A549 (cell line): ENCODE results near the gene SLC22A23. TPM values are rescaled to one million over a fixed set of nuclear protein-coding genes. Genes with fewer than 3 reads are reported as not detected.

Experiments
- ATAC-seq, 2 experiments: fragments of 200-7000 bp in 1 of 2; fragments of >200 bp in 1 of 2; cut with Nextera tagmentation in 1 of 2; cut with Tn5 transposase in 1 of 2; 3 replicates each; pipeline versions ENCODE4 v1.8.0 to v1.9.1; 2018 to 2020; ENCODE audit warnings: mild to moderate bottlenecking in 1 of 2, moderate library complexity in 1 of 2
- CTCF ChIA-PET: fragments of 300-600 bp; sonication (Branson Sonifier 250); formaldehyde crosslinking; extraction: SDS; loops from one replicate; lab custom pipeline; 2021; ENCODE audit warnings: antibody characterized with exemption, inconsistent platforms; lab: Yijun Ruan, JAX
- POLR2A ChIA-PET: fragments of 350-600 bp; formaldehyde crosslinking; extraction: SDS; loops from one replicate; lab custom pipeline; 2021; ENCODE audit warnings: antibody characterized with exemption, inconsistent platforms; lab: Yijun Ruan, JAX
- DNase-seq, 2 experiments: peaks; one replicate each; pipeline versions ENCODE4 v3.0.0 to v3.0.0-alpha.2; 2011 to 2016; ENCODE audit warnings: low read depth in 1 of 2, low spot score in 1 of 2
- FAIRE-seq: peaks from 2 replicates; lab custom pipeline; 2011; peaks lifted over from hg19 to GRCh38; lab: Jason Lieb, UNC
- H3K27ac ChIP-seq, 2 experiments: fragments of >200 bp; sonication (Bioruptor Twin); formaldehyde crosslinking; 3 replicates each; pipeline ENCODE4 v1.5.1; 2016 to 2017
- H3K4me1 ChIP-seq: fragments of >200 bp; sonication (Bioruptor Twin); formaldehyde crosslinking; 3 replicates; pipeline ENCODE4 v1.6.1; 2016
- H3K4me2 ChIP-seq: fragments of >200 bp; sonication (Bioruptor Twin); formaldehyde crosslinking; 3 replicates; pipeline ENCODE4 v1.6.1; 2016
- H3K4me3 ChIP-seq: fragments of >200 bp; sonication (Bioruptor Twin); formaldehyde crosslinking; 3 replicates; pipeline ENCODE4 v1.5.1; 2016
- H3K9me3 ChIP-seq: fragments of >200 bp; sonication (Bioruptor Twin); formaldehyde crosslinking; 3 replicates; pipeline ENCODE4 v1.6.1; 2016
- BCL3 ChIP-seq: fragments of >200 bp; sonication (Bioruptor Twin); formaldehyde crosslinking; IDR thresholded peaks from 3 replicates; pipeline ENCODE4 v1.6.1; 2016
- CBX2 ChIP-seq: fragments of 200-600 bp; sonication (generic); IDR thresholded peaks from 2 replicates; pipeline ENCODE4 v1.6.1; 2016; ENCODE audit warnings: low read depth, mild to moderate bottlenecking, borderline replicate concordance
- CBX8 ChIP-seq: fragments of 200-600 bp; sonication (generic); IDR thresholded peaks from 2 replicates; pipeline ENCODE4 v1.6.1; 2016
- CTCF ChIP-seq: fragments of >200 bp; sonication (Bioruptor Twin); formaldehyde crosslinking; IDR thresholded peaks from 3 replicates; pipeline ENCODE4 v1.5.1; 2016
- EHMT2 ChIP-seq: fragments of 200-600 bp; sonication (generic); IDR thresholded peaks from 2 replicates; pipeline ENCODE4 v1.6.1; 2016; ENCODE audit warnings: antibody characterized with exemption, low read depth, mild to moderate bottlenecking, moderate library complexity
- ESRRA ChIP-seq: fragments of 150-350 bp; IDR thresholded peaks from 2 replicates; pipeline ENCODE4 v1.6.1; 2014; ENCODE audit warnings: mild to moderate bottlenecking, low read length, borderline replicate concordance
- FOSB ChIP-seq: fragments of 250-450 bp; sonication (Bioruptor Pico); IDR thresholded peaks from 2 replicates; pipeline ENCODE4 v1.5.0; 2020; ENCODE audit warnings: mild to moderate bottlenecking, moderate library complexity
- HOXA7 ChIP-seq: fragments of 250-450 bp; sonication (Bioruptor Pico); IDR thresholded peaks from 2 replicates; pipeline ENCODE4 v1.5.0; 2020; ENCODE audit warnings: mild to moderate bottlenecking, moderate library complexity
- HOXB13 ChIP-seq: fragments of 250-450 bp; sonication (Bioruptor Pico); IDR thresholded peaks from 2 replicates; pipeline ENCODE4 v1.5.0; 2020; ENCODE audit warnings: low read depth, mild to moderate bottlenecking, moderate library complexity
- JUN ChIP-seq, 2 experiments: fragments of >200 bp; sonication (Bioruptor Twin); formaldehyde crosslinking; IDR thresholded peaks; 2 replicates in 1 of 2; 3 replicates in 1 of 2; pipeline ENCODE4 v1.6.1; 2016 to 2017
- KDM5A ChIP-seq: fragments of 200-600 bp; sonication (generic); IDR thresholded peaks from 2 replicates; pipeline ENCODE4 v1.6.1; 2016; ENCODE audit warnings: antibody characterized with exemption, mild to moderate bottlenecking
- MAFK ChIP-seq: fragments of 450-650 bp; IDR thresholded peaks from 2 replicates; pipeline ENCODE4 v1.6.1; 2014; ENCODE audit not compliant: partially characterized antibody
- POLR2A ChIP-seq: IDR thresholded peaks from 2 replicates; pipeline ENCODE4 v1.6.1; 2012; ENCODE audit warnings: mild to moderate bottlenecking, low read length
- RAD21 ChIP-seq, 2 experiments: fragments of >200 bp in 1 of 2; sonication (Bioruptor Twin) in 1 of 2; formaldehyde crosslinking in 1 of 2; IDR thresholded peaks in 1 of 2; conservative IDR thresholded peaks in 1 of 2; 2 replicates in 1 of 2; 3 replicates in 1 of 2; pipeline ENCODE4 v1.6.1; 2012 to 2018; ENCODE audit warnings: inconsistent platforms in 1 of 2
- REST ChIP-seq: fragments of 200-600 bp; sonication (generic); IDR thresholded peaks from 2 replicates; pipeline ENCODE4 v1.6.1; 2016; ENCODE audit warnings: antibody characterized with exemption, mild to moderate bottlenecking, moderate library complexity
- RNF2 ChIP-seq: fragments of 200-600 bp; sonication (generic); IDR thresholded peaks from 2 replicates; pipeline ENCODE4 v1.6.1; 2016; ENCODE audit warnings: low read depth, mild to moderate bottlenecking, antibody characterized with exemption, moderate library complexity, borderline replicate concordance
- SMC3 ChIP-seq: fragments of >200 bp; sonication (Bioruptor Twin); formaldehyde crosslinking; IDR thresholded peaks from 3 replicates; pipeline ENCODE4 v1.6.1; 2018; ENCODE audit warnings: inconsistent platforms
- TFCP2L1 ChIP-seq: fragments of 250-450 bp; sonication (Bioruptor Pico); IDR thresholded peaks from 2 replicates; pipeline ENCODE4 v1.5.0; 2021; ENCODE audit warnings: mild to moderate bottlenecking
- ZFP36 ChIP-seq: fragments of 450-650 bp; IDR thresholded peaks from 2 replicates; pipeline ENCODE4 v1.6.1; 2014; ENCODE audit warnings: borderline replicate concordance; ENCODE audit not compliant: partially characterized antibody
- ZSCAN20 ChIP-seq: fragments of 250-450 bp; sonication (Bioruptor Pico); IDR thresholded peaks from 2 replicates; pipeline ENCODE4 v1.8.0; 2022; ENCODE audit warnings: mild to moderate bottlenecking, moderate library complexity
- WGBS: methylation state at CpG from one replicate; pipeline ENCODE4 v1.1.6; 2017; ENCODE audit errors: missing lambda C conversion rate; 5-methylcytosine and 5-hydroxymethylcytosine counted together
- polyA minus RNA-seq: library from RNA; depleted of rRNA, polyadenylated mRNA; stranded (reverse); fragments of >200 nt; gene quantifications from 2 replicates; pipeline ENCODE4 v1.2.3, GENCODE V29; 2011; rRNA and poly(A)+ RNA removed
- polyA plus RNA-seq, 4 experiments: library from polyadenylated mRNA; depleted of rRNA in 3 of 4; stranded (reverse); fragments of >200 nt; fragmentation: RNase III in 1 of 4; extraction: RNeasy Plus Mini Kit Qiagen cat#74134 plus additional on column Dnase treatment in 1 of 4; gene quantifications; 2 replicates in 3 of 4; 3 replicates in 1 of 4; pipeline ENCODE4 v1.2.3, GENCODE V29; 2011 to 2017

SLC22A23 gene
- polyA plus RNA-seq (2011; rRNA removed) (4.4 and 9.3 TPM in 2 replicates), polyA plus RNA-seq (2017; fragmentation: RNase III; extraction: RNeasy Plus Mini Kit Qiagen cat#74134 plus additional on column Dnase treatment) (5.1 to 6.3 TPM (median 6.2 TPM) in 3 replicates), polyA minus RNA-seq (11.4 and 14.7 TPM in 2 replicates)
- 3.0 and 3.9 TPM in 2 replicates for polyA plus RNA-seq (2012; cell fraction: cytosol; rRNA removed)
- polyA plus RNA-seq (2012; cell fraction: nucleus; rRNA removed) = 5.0 and 7.8 TPM in 2 replicates

- 1% methylated on average over 20 of the region's 97 CpGs for WGBS
- ChIA-PET POLR2A (interaction anchor here (0.7 to 1.3 kb wide), 3 partner anchors 16 to 392 kb away, joined by 3 to 5 read pairs (median 3); no protein-coding TSS in a partner anchor), CTCF (interaction anchor here (0.6 to 1.2 kb wide), 5 partner anchors 24 to 133 kb away, joined by 3 to 4 read pairs (median 3); no protein-coding TSS in a partner anchor)
- DNase-seq (peak; percentile 71 to 79), FAIRE-seq (no peak), ATAC-seq (peak; percentile 79 to 82)
- no peak for TF ChIP-seq CBX2
- no peak for TF ChIP-seq KDM5A
- TF ChIP-seq RAD21 (conservative IDR thresholded peaks at IDR 0.05 in 1 of 2, IDR thresholded peaks at IDR 0.05 in 1 of 2) = peak; percentile 42 to 82
- 0 out of 3 replicates have a peak, but pooled peaks have one; percentile 36 for TF ChIP-seq BCL3
- peak; percentile 71 for TF ChIP-seq CTCF
- TF ChIP-seq POLR2A = peak; percentile 38
- TF ChIP-seq JUN (IDR thresholded peaks at IDR 0.05) = 0 out of 5 replicates have a peak, but pooled peaks of 1 of the 2 experiments have one; percentile 33
- no peak for TF ChIP-seq REST
- peak; percentile 76 for TF ChIP-seq SMC3
- TF ChIP-seq ESRRA = no peak
- TF ChIP-seq RNF2 = 0 out of 2 replicates have a peak, but pooled peaks have one; percentile 31
- Histone ChIP-seq H3K4me1 (peaks cover 33% of the 10 kb centered on the region), H3K4me2 (peak within 1 kb of the TSS; percentile 86), H3K9me3 (no peaks in the 10 kb centered on the region), H3K4me3 (peak within 1 kb of the TSS; percentile 95), H3K27ac (peak within 1 kb of the TSS; percentile 89 to 97)
Measured at GRCh38 chr6:3456898-3457709, at the start of gene SLC22A23. TSS of gene SLC22A23 (minus strand) at chr6:3457050. CDS start at chr6:3456559, 491 bp downstream.

GRCh38 chr6:3506200-3506599, 49.4 kb upstream of the SLC22A23 start:
- no peaks in the 10 kb centered on the region for H3K9me3 ChIP-seq
- H3K4me1 ChIP-seq = peaks cover 4% of the 10 kb centered on the region; the same call in 2 of the 3 replicates
- POLR2A ChIA-PET = no interaction called here
- H3K27ac ChIP-seq = no peak overlapping the region
- no peak for TF ChIP-seq FOSB (CRISPR knock-in tag)
- no peak for TF ChIP-seq ZFP36
- TF ChIP-seq HOXA7 = no peak
- TF ChIP-seq BCL3 = no peak
- TF ChIP-seq TFCP2L1 (CRISPR knock-in tag) = no peak
- TF ChIP-seq ESRRA = no peak
- TF ChIP-seq JUN (IDR thresholded peaks at IDR 0.05) = no peak
- TF ChIP-seq ZSCAN20 (CRISPR knock-in tag) = no peak
- no peak for TF ChIP-seq CBX8
- TF ChIP-seq EHMT2 = no peak
- TF ChIP-seq HOXB13 (CRISPR knock-in tag) = no peak
- no peak for TF ChIP-seq MAFK
- TF ChIP-seq RAD21 (conservative IDR thresholded peaks at IDR 0.05 in 1 of 2, IDR thresholded peaks at IDR 0.05 in 1 of 2) = no peak
- no peak for TF ChIP-seq SMC3
- no peak for TF ChIP-seq REST
- TF ChIP-seq, all 56 proteins: peak for 0
- Histone ChIP-seq H3K4me3 (no peak overlapping the region), H3K4me2 (no peak overlapping the region)
- no peak for DNase-seq
- FAIRE-seq = no peak
- ATAC-seq = no peak
- 60% methylated on average over 4 of the region's 4 CpGs for WGBS
- CTCF ChIA-PET = no interaction called here
